Pulmonary artery endothelial cell (primary cell): Measurements from ENCODE around the gene KIAA0319L. TPM values are rescaled to one million over a fixed set of nuclear protein-coding genes. Genes with fewer than 3 reads are reported as not detected.
A peak's percentile ranks its signal among the peaks of the same experiment; 100 is the strongest.

ENCODE experiments used
- DNase-seq: peaks from one replicate; pipeline ENCODE4 v3.0.0-alpha.2; 2011; ENCODE audit warnings: low read depth, low spot score
- total RNA-seq: library from RNA; depleted of rRNA; stranded (reverse); fragments of >200 nt; gene quantifications from 2 replicates; pipeline ENCODE4 v1.2.3, GENCODE V29; 2014

KIAA0319L gene
- total RNA-seq, 1 donor from 2014 or later: 25.6 TPM

DNA sequence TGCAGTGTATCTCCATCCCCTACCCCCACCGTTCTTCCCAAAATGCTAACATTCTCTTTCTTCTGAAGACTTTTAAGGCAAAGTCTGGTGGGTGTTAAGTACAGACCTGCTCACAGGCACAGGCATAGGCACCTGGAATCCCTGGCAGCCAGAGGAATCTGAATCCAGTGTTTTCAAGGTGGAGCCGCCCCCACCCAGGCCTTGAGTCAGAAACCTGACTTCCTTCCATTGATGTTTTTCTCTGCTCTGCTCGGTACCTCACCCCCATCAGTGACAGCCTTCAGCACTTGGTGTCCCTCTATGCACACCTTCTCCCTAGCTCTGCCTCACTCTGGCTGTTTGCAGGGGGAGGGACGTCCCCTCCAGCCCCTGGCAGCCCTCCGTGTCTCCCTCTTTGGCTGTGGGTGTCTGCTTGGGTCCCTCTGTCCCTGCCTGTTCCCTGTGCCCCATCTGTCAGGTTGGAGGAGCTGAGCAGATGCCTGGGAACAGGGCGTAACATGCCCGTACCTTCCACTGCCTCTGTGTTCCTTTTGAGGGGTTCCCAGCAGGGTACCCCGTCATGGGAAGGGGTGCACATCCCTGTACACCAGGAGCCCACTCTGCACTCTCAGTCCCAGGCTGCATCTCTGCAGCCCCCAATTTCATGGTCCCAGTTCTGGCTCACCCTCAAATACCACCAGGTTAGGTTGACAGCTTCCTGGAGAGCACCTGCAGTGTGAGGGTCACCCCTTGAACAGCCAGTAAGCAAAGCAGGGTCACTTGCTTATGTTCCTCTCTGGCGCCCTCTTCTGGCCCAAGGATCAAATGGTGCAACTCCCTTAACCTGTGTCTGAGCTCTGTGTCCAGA is 7.1 kb upstream of the KIAA0319L start:
- peak; percentile 47 for DNase-seq

DNA sequence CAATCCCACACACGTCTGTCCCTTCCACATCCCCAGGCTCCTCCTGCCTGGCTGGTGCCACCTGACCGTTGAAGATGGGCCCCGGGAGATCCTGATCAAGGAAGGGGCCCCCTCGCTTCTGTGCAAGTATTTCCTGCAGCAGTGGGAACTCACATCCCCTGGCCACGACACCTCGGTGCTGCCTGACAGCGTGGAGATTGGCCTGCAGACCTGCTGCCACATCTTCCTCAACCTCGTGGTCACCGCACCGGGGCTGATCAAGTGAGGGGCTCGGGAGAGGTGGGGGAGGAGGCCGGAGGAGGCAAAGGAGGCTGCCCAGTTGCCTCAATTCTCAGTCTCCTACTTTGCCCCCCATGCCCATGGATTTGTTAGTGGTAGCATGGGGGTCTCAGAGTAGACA is 6.0 kb upstream of the KIAA0319L start:
- no peak for DNase-seq

DNA sequence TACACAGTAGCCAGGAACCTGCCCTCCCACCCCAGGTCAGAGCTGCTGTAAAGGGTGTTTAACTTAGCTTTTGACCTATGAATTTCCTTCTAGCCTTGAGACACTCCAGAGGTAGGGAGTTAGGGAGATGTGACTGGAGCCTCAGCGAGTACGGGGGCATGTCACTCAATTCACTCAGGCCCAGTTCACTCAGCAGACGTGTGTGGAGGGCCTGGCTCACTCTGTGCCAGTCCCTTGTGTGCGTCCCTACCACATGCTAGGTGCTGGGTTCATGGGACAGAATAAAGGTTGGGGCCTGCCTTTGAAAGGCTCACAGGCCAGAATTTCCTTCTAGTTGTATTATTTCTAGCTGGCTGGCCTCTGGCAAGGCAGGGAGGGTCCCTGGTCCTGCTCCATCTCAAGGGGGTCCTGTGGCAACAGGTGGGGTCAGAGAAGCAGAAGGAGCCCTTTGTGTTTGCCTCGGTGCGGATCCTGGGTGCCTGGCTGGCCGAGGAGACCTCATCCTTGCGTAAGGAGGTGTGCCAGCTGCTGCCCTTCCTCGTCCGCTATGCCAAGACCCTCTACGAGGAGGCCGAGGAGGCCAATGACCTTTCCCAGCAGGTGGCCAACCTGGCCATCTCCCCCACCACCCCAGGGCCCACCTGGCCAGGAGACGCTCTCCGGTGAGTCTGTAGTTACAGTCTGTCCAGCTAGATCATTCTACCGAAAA is 4.9 kb upstream of the KIAA0319L start:
- no peak for DNase-seq

DNA sequence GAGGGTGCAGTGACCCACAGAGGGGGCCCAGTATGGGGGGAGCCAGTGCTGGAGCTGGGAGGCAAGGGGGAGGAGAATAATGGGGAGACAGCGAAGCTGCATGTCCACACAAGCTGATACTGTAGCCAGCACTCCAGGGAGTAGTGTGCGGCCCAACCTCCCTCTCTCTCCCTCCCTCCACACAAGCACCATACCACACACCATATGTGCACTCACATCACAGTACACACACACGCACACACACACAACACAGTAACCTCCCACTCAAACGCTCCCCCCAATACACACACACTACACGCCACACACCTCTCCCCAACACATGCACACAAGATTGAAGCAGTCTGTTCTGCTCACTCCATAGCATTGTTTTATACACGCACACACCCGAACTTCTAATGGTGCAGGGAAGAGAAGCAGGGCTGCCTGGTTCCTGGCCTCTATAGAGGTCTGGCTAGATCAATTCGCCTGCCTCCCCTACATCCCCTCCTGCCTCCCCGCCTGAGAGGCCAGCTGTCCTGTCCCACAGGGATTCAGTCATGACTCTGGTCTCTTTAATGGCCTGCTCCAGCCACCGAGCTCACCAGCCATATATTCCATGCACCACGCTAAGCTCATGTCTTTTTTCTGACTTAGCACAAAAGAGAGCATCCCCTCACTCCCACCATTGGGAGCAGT is 4.2 kb upstream of the KIAA0319L start:
- DNase-seq: no peak

DNA sequence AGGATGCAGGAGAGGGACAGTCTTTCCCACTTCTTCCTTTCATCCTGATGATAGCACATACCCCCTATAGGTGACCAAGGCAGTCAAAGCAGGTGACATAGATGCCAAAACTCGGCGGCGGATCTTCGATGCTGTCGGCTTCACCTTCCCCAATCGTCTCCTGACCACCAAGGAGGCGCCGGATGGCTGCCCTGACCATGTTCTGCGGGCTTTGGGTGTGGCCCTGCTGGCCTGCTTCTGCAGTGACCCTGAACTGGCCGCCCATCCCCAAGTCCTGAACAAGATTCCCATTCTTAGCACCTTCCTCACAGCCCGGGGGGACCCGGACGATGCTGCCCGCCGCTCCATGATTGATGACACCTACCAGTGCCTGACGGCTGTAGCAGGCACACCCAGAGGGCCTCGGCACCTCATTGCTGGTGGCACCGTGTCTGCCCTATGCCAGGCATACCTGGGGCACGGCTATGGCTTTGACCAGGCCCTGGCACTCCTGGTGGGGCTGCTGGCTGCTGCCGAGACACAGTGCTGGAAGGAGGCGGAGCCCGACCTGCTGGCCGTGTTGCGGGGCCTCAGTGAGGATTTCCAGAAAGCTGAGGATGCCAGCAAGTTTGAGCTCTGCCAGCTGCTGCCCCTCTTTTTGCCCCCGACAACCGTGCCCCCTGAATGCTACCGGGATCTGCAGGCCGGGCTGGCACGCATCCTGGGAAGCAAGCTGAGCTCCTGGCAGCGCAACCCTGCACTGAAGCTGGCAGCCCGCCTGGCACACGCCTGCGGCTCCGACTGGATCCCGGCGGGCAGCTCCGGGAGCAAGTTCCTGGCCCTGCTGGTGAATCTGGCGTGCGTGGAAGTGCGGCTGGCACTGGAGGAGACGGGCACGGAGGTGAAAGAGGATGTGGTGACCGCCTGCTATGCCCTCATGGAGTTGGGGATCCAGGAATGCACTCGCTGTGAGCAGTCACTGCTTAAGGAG is 3.3 kb upstream of the KIAA0319L start:
- no peak for DNase-seq

DNA sequence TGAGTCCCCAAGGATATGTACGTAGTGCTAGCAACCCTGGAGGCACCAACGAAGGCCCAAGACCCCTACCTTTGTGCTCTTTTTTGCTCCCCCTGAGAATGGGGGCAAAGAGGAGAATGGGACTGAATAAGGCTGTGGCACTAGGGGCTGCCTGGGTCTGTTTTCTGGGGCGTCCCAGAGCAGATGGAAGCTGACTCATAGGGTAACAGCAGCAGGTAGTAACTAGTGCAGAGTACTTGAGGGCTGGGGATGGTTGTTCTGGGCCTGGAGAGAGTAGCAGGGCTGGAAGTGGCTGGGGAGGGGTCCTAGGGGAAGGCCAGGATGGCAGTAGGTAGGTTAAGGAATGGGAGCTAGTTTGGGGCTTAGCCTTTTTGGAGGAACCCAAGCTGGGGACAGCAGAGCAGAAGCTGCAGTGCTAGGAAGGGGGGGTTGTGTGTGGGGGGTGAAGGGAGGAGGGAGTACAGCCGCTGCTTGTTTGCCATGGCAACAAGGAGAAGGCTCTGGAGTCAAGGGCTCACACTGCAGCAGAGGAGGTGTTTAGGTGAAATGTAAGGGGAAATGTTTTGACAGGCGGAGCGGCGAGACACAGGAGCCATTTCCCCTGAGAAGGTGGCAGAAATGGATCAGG is 2.2 kb upstream of the KIAA0319L start:
- no peak for DNase-seq

DNA sequence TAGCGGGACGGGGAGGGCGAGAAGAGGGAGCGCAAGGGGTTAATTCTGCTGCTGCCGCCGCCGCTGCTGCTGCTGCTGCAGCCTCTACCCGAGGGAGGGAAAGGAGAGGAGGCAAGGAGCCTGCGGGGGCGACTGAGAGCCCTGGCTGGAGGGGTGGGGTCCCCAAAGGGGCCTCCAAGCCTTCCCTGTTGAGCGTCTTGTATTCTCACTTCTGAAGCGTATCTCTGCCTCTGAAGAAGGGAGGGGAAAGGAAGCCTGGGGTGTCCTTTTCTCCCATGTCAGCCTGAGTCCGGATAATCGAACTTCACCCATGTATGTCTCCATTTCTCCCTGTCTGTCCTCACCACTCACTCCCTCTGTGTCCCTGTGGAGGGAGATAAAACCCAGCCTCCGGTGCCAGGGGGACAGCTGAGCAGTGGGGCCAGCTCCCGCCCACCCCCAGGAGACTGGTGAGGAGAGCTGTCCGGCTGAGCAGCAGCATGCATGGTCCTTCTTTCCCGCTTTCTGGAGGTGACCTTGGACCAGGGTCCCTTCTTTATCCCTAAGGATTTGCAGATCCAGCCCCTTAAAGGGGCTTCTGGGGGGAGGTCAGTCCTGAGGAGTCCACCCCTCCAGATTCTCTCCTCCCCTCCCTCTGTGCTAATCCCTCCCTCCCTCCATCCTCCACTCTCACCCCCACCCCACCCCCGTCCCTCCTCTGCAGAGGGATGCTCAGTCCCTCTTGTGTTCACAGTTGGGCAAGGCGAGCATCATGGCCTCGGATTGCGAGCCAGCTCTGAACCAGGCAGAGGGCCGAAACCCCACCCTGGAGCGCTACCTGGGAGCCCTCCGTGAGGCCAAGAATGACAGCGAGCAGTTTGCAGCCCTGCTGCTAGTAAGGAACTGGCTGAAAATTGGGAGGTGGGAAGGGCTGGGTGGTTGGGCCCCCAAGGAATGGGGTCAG is 1.4 kb upstream of the KIAA0319L start:
- no peak for DNase-seq

DNA sequence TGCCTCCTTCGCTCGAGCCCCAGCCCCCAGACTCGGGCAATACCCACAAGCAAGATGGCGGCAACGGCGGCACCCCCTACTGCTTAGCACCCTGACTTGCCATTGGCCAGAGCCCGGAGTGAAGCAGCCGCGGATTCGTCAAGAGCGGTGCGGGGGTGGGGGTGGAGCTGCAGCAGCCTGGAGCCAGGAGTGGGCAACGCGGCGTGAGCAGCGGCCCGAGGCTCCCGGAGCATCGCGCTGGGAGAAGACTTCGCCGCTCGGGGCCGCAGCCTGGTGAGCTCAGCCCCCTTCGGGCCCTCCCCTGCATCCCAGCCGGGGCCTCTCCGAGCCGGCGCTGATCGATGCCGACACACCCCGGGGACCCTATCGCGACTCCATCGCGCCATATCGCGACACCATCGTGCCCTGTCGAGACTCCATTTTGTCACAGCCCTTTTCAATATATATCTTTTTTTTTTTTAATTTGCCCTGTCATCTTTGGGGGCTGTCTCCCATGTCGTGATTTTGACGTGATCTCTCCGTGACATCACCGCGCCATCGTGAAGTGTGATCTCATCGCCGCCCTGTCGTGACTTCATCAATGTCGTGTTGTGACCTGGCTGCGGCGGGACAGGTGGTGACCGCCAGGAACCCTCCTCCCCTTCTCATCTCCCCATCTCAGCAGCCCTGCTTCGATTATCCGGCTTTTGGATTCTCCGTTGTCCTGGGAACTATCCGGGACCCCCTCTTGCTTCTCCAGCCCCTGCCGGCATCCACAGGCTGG is 589 bp upstream of the KIAA0319L start, which contains the start of gene NCDN:
Gene NCDN, plus strand, starts transcription at position 189 of the 763 bp plus-strand sequence. Its CDS starts 392 bp downstream, at position 581.
- DNase-seq: peak; percentile 93

DNA sequence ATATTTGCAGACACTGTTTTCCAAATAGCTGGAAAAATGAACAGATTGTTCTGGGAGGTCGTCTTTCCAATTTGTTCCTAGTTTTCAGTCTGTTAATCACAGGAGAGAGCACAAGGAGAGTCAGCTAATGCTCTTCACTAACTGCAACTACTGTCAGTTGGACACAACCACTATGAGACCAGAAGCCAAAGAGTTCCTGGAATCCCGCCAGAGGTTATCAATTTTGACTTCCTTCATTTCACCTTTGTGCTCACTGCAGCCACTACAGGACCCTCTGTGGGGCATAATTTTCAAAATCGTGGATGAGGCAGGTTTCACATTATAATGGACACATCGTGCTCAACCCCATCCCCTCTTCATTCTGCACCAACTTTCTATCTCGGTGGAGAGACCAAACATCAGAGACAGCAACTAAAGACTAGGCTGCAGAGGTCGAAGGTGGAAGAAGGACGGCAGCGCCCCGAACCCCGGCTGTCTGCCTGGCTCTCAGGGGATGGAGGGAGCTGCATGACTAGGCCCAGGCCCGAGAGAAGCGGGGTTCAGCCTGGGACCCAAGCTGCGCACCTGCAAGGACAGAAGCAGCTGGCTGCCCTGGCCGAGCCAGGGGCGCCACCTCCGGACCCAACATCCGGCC is 602 bp downstream of the KIAA0319L start:
- no peak for DNase-seq

DNA sequence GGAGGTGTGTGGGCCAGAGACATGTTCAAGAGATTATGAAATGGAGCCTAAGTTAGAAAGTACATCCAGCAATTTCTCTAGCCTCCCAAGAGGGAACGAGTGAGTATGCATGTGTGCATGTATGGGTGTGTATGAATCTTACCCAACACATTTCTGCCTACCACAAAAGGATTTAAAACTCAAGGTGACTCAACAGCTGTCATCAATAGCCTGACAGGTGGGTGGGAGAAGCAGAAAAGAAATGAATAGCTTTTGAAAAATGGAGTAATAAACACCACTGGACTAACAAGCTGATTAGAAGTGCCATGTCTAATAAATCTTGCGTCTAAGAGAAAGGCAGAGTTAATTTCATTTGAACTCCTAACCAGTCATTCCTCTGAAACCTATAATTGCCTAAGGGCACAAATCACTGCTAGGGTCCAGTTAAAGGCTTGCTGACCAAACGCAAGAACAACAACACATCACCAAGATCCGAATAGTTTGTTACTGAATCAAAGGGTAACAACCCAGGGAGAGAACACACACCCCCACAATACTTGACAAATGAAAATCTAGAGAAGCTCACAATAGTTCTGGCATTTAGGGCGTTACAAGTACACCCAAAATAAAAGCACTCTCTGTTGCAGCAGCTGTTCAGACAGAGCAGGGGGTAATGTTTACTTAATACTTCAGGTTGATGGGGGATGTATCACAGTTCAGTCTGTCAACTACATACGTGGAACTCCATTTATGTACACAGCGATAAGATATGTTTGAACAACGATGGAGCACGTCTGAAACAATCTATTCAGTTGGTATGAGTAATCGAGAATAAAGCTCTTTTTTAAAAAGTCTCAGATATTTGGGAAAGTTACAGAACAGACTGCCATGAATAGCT is 1.4 kb downstream of the KIAA0319L start:
- no peak for DNase-seq

DNA sequence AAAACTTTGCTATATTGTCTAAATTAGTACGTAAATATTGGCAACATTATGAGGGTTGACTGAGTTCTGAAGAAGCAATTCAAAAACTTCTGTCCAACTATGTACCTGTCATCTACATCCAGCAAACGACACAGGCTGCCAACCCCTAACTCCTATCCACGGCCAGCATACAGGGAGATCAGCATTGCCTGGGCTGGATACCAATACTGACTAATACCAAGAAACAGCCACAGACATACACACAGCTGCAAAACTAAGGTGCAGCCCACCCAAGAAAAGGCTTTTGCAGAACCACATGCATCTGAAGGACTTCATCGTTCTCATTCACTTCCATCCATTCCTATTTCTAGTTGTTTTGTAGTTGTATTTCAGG is 2.0 kb downstream of the KIAA0319L start:
- no peak for DNase-seq

DNA sequence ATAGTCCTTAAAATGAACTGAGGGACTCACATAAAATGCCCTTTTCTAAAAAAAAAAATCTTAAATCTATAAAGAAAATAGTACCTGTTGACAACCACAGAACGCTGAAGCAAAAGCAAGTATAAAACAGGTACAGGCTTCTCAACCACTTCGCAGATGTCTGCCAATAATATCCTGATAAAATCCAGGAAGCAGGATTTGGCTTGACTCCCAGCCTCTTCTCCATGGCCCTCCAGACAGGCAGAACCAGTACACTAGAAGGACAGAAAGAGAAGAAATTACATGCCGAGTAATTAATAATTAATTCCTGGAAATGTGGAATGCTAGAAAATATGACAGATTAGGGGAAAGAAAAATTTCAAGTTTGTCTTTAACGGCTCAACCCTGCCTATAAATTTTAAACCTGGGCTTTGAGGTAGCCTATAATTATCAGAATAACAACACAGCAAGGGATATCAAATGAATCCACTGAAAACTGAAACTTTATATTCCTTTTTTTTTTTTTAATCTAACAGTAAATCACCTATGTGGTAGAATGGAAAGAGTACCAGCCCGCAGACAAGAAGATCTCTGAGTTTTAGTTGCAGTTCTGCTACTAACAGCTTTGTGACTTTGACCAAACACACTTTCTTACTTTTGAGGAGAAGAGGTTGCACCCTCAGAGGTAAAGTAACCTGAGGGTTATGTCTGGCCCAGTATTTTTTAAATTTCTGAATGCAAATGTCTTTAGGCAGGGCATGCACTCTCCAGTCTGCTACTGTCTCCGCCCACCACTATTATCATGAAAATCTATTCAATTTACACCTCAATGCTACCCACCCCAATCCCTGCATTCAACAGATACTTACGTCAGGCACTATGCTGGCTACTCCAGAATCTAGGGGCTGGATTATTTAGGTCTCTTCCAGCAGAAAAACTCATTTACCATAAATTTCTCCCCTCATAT is 2.7 kb downstream of the KIAA0319L start:
- DNase-seq: no peak

DNA sequence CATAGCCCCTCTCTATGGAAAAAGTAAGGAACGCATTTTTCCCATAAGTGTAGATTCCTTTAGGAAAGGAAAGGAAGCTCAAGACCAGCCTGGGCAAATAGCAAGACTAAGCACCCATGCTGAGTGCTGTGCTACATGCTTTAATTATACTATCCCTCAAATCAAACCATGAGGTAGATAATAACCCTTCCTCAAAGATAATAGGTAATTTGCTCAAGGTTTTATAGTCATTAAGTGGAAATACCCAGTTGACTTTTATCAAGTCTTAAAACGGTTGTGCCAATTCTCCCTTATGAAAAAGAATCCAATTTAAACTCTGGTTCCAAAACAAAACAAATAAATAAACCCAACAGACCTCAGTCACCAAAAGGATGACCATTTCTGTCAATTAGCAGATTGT is 3.4 kb downstream of the KIAA0319L start:
- no peak for DNase-seq

DNA sequence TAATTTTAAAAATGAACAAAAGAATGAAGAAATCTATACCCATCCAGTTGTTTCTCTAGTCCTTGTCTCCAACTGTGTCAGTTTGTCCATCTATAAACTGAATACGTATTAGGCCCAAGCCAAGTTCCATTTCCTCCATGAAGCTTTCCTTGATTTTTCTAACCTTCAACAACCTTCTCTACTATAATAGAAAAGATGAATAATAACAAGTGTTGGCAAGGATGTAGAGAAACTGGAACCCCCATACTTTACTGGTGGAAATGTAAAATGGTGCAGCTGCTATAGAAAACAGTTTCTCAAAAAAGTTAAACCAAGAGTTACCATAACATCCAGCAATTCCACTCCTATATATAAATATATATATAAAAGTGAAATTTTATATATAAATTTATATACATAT is 10.6 kb downstream of the KIAA0319L start:
- no peak for DNase-seq

DNA sequence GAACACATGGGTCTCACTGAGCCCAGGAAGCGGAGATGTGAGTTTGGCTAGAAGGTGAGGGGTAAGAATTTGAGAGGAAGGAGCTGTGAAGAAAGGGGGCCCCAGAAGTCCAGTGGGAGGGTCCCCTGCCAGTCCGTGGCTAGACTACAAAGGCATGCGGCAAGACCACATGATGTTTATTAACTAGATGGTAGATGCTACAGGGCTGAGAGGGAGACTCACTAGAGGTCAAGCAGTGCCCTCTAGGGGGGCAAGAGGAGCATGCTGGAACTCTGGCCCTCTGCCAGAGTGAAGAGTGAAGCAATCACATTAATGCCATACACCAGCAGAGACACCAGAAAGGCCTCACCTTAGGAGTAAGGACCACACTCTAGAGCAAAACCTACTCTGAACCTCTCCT is 12.2 kb downstream of the KIAA0319L start:
- DNase-seq: no peak

DNA sequence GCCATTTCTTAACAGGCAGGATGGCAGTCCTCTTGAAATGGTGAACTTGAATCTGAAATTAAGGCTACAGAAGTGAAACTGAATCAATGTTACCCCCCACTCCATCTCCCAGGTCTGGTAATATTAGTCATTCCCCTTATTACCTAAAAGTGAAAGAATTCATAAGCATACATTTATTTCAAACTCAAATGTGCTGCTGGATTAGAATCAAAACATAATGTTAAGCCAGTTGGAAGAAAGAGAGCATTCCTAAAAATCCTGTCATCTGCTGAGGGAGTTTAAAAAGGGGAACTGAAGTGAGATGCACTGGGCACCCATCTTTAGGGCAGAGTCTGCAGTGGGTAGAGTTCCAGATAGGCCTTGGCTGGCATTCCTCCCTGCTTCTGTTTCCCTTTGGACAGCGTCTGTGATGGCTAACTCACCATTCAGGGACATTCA is 17.4 kb downstream of the KIAA0319L start:
- no peak for DNase-seq
